ES-I3 (cell line): ENCODE measurements around the gene ANGPTL8.
A peak's percentile ranks its signal among the peaks of the same experiment; 100 is the strongest.

Experiments used
- H3K36me3 ChIP-seq: 2 replicates; pipeline ENCODE4 v1.6.1; 2013; ENCODE audit warnings: mild to moderate bottlenecking, low read length, control low read depth, moderate library complexity; ENCODE audit not compliant: insufficient read depth
- H3K4me1 ChIP-seq: 2 replicates; pipeline ENCODE4 v1.6.1; 2013; ENCODE audit warnings: mild to moderate bottlenecking, control low read depth, low read length; ENCODE audit not compliant: insufficient read depth
- H3K9ac ChIP-seq: 2 replicates; pipeline ENCODE4 v1.6.1; 2013; ENCODE audit warnings: low read depth, mild to moderate bottlenecking, low read length, moderate library complexity
- H3K9me3 ChIP-seq: 2 replicates; pipeline ENCODE4 v1.6.1; 2013; ENCODE audit warnings: mild to moderate bottlenecking, low read length, moderate library complexity; ENCODE audit not compliant: control insufficient read depth, insufficient read depth

Gene ANGPTL8, protein sequence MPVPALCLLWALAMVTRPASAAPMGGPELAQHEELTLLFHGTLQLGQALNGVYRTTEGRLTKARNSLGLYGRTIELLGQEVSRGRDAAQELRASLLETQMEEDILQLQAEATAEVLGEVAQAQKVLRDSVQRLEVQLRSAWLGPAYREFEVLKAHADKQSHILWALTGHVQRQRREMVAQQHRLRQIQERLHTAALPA

DNA sequence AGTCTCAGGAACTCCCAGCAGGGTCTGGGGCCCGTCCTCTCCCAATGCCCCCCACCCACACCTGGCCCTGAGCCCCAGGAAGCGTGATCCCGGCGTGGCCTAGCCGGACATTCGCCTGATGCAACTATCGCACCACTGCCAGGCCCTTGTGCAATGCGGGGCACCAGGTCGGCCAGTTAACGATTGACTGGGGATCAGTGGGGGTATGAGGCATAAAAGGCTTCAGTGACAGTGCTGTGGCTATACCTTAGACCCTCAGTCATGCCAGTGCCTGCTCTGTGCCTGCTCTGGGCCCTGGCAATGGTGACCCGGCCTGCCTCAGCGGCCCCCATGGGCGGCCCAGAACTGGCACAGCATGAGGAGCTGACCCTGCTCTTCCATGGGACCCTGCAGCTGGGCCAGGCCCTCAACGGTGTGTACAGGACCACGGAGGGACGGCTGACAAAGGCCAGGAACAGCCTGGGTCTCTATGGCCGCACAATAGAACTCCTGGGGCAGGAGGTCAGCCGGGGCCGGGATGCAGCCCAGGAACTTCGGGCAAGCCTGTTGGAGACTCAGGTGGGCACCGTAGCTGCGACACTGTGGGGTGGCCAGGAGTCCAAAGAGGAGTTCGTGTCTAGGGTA lies at the start of gene ANGPTL8:
ANGPTL8 (plus strand) TSS at position 243 of the 624 bp plus-strand sequence; CDS start at position 262, 19 bp downstream.
- no peaks in the 10 kb centered on the region for H3K4me1 ChIP-seq

DNA sequence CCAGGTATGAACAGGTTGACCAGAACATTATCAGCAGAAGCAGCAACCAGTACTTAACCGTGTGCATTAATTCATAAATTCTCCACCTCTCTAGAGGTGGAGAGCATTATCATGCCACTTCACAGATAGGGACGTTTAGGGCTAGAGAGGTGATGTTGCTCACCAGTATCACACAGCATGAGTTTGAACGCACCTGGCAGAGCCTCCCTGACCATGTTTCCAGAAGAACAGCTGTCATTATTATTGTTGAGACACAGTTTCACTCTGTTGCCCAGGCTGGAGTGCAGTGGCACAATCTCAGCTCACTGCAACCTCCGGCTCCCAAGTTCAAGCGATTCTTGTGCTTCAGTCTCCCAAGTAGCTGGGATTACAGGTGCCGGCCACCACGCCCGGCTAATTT lies 48.9 kb upstream of the ANGPTL8 start:
- H3K36me3 ChIP-seq, result peaks cover 3% of the 10 kb centered on the region; the same call in 1 of the 2 replicates
- no peak overlapping the region for H3K9ac ChIP-seq
- no peaks in the 10 kb centered on the region for H3K9me3 ChIP-seq
- H3K4me1 ChIP-seq, result peaks cover 3% of the 10 kb centered on the region; the same call in 1 of the 2 replicates

More for the DNA sequence above, at the start of gene ANGPTL8:
- Histone ChIP-seq H3K9ac (no peak within 1 kb of the TSS), H3K36me3 (peaks cover 13% of the 10 kb centered on the region), H3K9me3 (no peaks in the 10 kb centered on the region)

DNA sequence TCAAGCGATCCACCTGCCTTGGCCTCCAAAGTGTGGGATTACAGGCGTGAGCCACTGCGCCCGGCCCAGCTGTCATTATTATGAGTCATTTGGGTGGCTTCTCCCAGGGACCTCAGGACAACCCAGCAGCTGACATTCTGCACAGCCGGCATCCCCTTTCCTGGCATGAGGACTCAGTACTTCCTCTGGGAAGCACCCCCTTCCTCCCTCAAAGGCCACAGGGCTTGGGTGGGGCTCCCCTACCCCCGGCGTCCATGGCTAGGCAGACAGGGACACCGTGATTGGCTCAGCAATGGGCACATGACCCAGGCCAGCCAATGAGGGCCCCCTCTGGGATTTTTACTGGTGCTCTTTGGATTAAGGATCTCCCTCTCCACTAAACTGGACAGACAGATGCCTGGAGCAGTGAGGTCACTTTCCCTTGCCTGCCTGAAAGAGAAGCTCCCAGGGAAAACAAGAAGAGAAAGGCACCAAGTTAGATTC lies 48.1 kb upstream of the ANGPTL8 start:
- H3K9me3 ChIP-seq, result no peaks in the 10 kb centered on the region
- H3K9ac ChIP-seq, result no peak overlapping the region
- H3K4me1 ChIP-seq, result peaks cover 6% of the 10 kb centered on the region; the same call in 1 of the 2 replicates
- peaks cover 3% of the 10 kb centered on the region; the same call in 1 of the 2 replicates for H3K36me3 ChIP-seq

DNA sequence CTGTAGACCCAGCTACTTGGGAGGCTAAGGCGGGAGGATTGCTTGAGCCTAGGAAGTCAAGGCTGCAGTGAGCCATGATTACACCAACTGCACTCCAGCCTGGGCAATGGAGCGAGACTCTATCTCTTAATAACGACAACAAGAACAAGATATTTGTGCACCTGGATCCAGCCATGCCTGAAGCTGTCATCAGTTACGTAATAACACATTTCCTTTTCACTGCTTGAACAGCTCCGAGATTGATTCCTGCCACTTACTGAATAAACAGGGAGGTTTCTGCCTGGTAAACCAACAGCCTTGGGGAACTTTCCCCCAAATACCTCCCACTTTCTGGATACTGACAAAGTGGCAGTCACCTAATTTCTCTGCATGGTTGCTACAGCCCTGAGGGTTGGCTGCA lies 47.5 kb upstream of the ANGPTL8 start:
- H3K4me1 ChIP-seq, result peaks cover 6% of the 10 kb centered on the region; the same call in 1 of the 2 replicates
- H3K36me3 ChIP-seq, result peaks cover 3% of the 10 kb centered on the region; the same call in 1 of the 2 replicates
- H3K9ac ChIP-seq, result no peak overlapping the region
- H3K9me3 ChIP-seq, result no peaks in the 10 kb centered on the region

DNA sequence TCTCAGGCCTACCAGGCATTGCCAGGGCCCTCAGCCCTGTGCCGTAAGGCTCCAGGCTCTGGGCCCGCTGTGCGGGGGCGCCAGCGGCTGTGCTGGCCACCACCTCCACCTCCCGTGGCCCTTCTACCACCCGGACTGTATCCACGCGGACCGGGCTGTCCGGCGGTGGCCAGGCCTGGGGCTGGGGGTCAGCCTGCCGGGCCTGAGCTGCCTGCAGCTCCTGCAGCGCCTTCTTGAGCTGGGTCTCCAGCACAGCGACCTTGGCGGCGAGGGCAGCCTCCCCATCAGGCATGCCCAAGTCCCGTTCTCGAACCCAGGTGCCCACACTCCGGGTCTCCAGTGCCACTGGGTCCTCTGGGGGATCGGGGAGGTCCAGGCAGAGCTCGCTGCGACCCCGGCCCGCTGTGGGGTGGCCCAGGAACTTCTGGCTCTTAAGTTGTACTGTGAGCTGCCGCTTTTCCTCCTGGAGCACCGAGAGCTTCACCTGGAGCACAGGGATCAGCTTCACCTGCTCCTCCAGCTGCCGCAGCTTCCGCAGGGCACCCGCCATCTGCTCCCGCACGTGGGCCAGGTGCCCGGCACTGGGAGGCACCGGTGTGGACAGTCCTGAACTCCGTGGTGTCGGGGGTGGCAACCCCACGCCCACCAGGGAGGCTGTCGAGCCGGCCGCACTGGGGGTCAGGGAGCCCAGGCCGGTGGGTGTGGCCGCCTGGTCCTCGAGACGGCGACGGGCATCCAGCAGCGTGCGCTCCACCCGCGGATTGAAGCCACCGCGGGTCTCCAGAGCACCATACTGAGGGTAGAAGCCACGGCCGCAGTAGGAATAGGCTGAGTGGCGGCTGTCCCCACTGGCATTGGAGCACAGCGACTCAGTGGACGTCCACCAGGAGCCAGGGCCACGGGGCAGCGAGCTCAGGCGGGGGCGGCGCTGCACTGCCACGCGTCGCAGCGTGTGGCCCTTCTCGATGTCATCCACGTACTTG lies 46.2 kb upstream of the ANGPTL8 start:
- Histone ChIP-seq H3K4me1 (peaks cover 6% of the 10 kb centered on the region; the same call in 1 of the 2 replicates), H3K9ac (no peak overlapping the region), H3K36me3 (peaks cover 3% of the 10 kb centered on the region; the same call in 1 of the 2 replicates), H3K9me3 (no peaks in the 10 kb centered on the region)

DNA sequence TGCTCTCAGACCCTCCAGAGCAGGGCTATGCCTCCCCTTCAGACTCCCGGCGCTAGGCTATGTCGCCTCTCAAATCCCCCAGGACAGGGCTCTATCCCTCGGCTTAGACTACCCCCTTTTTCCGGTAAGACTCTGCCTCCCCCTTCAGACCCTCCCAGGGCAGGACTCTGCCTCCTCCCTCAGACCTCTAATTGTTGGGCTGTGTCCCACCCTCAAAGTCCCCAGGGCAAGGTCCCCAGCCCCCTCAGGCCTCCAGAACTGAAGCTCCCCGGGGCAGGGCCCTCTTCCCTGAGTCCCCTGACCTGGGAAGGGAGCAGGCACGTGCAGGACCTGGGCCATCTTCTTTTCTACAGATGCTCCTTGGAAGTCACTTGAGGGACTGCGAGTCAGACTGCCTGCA lies 45.2 kb upstream of the ANGPTL8 start:
- no peaks in the 10 kb centered on the region for H3K9me3 ChIP-seq
- H3K4me1 ChIP-seq, result peaks cover 15% of the 10 kb centered on the region; the same call in 1 of the 2 replicates
- H3K9ac ChIP-seq, result no peak overlapping the region
- H3K36me3 ChIP-seq, result peaks cover 3% of the 10 kb centered on the region; the same call in 1 of the 2 replicates

DNA sequence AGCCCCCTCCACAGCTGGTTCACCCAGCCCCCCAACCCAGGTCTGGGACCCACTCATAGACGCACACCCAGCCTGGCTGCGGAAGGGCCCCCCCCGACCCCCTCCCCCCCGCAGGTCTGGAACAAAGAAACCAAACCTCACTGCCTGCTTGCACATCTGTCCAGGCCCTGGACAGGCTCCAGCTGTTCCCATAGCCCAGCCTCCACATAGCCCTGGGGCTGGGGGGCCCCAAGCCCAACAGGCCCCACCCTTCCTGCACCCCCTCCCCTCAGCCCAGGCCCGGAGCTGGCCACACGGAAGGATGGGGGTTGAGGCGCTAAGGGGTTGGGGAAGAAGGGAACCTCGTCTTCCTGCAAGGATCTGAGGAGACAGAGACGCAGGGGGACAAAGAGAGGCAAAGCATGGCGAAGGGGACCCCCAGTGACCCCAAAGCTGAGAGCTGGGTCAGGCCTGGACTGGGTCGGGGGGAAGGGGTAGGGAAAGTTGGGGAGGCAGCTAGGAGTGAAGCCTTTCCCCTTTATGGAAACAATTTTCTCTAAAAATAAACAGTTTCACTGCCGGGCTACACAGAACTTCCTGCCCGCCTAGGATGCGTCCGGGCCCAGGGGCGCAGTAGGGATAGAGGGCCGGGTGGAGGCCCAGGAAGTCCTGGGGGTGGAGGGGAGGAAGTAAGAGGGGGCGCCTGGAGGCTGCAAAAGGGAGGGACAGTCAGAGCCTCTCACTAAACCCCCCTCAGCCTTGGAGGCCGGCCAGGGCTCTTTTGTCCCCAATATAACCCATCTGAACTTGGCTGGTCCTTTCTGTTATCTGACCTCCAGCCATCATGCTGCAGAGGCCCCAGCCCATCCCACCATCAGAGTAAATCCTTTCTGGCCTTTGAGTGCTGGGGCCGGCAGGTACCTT lies 44.5 kb upstream of the ANGPTL8 start:
- Histone ChIP-seq H3K9me3 (no peaks in the 10 kb centered on the region), H3K9ac (no peak overlapping the region), H3K36me3 (peaks cover 3% of the 10 kb centered on the region; the same call in 1 of the 2 replicates), H3K4me1 (peaks cover 16% of the 10 kb centered on the region; the same call in 1 of the 2 replicates)

DNA sequence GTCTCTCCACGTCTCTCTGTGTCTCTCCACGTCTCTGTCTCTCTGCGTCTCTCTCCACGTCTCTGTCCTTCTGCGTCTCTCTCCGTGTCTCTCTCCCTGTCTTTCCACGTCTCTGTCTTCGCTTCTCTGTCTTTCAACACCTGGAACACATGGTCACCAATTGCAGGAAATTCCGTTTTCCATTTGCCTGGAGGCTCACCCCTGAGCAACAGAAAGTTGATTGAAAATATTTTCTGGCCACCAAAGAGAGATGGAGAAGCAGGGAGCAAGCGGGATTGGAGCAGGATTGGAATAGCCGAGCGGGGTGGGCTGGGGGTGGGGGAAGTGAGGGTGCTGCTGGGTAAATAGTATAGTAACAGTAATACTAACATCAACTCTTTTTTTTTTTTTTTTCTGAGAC lies 43.7 kb upstream of the ANGPTL8 start:
- Histone ChIP-seq H3K36me3 (peaks cover 3% of the 10 kb centered on the region; the same call in 1 of the 2 replicates), H3K9ac (no peak overlapping the region), H3K9me3 (no peaks in the 10 kb centered on the region), H3K4me1 (peaks cover 16% of the 10 kb centered on the region; the same call in 1 of the 2 replicates)

DNA sequence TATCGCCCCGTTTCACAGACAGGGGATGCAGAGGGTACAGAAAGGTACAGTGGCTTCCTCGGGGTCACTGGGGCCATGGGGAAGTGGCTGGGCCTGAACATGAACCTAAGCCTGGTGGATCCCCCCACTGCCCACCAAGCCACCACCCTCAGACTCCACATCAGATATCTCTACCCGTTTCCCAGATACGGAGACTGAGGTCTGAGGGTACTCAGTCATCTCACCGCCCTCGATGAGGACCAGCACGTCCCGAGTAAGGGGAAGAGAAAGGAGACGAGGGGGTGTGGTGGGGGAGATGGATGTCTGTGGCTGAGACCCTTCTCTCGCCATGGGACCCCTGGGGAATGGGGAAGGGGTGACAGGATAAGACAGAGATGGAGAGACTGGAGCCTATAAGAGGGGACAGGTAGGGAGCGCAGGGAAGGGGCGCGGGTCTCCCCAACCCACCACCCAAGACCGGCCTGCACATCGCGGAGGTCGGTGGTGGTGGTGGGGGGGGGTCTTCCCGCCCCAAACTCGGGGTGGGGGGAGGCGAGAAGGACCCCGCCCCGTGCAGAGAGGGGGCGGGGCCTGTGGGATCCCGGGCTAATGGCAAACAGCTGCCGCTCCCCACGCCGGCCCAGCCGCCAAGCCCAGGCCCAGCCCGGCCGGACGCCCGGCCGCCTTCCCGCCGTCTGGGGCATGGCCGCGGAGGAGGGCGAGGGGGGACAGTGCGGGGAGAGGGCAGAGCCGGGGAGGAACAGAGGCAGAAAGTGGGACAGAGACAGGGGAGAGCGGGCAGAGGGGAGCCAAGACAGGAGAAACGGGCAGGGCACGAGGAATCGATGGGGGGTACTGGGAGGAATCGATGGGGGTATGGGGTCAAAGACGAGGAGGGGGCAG lies 42.8 kb upstream of the ANGPTL8 start:
- Histone ChIP-seq H3K36me3 (peaks cover 3% of the 10 kb centered on the region; the same call in 1 of the 2 replicates), H3K9ac (peak overlapping the region; percentile 67), H3K4me1 (peaks cover 16% of the 10 kb centered on the region; the same call in 1 of the 2 replicates), H3K9me3 (no peaks in the 10 kb centered on the region)

DNA sequence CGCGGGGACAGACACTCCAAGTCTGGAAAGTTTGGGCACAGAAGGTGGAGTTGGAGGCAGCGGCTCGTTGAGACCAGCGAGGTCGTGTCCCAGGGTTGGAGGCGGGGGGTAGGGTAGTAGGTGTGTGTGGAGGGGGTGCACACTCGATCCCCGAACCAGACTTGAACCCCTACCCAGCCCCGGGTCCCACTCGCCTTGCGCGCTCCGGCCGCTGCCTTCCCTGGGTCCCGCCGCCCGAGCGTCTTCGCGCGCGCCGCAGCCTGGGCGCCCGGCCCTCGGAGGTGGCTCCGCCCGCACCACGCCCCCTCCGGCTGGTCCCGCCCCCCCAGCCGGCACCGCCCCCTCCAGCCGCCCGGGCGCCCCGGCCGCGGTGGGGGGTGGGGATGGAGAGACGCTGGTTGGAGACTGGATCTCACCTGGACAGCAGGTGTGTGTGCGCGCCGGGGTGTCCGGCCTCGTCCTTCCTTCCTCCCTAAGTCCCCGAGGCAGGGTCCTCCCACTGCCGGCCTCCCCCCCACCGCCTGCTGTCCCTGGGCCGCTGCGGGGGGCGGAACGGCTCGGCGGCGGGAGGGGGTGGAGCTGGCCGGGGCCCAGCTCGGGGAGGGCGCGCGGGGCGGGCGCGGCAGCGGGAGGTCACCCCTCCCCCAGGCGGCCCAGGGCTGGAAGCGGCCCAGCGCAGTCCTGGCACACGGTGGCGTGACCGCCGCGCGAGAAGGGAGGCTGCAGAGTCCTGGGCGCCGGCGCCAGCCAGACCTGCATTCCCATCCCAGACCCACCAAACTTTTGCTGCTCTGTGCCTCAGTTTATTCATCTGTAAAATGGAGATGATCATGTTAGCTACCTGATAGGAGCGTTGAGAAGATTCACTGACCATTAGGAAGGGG lies 41.9 kb upstream of the ANGPTL8 start, which contains the start of gene KANK2:
KANK2 (minus strand) TSS at position 255 of the 884 bp plus-strand sequence. CDS start 3,034 bp downstream, outside the sequence.
- Histone ChIP-seq H3K9me3 (no peaks in the 10 kb centered on the region), H3K9ac (peak within 1 kb of the TSS; percentile 67), H3K4me1 (peaks cover 16% of the 10 kb centered on the region; the same call in 1 of the 2 replicates), H3K36me3 (no peaks in the 10 kb centered on the region)

DNA sequence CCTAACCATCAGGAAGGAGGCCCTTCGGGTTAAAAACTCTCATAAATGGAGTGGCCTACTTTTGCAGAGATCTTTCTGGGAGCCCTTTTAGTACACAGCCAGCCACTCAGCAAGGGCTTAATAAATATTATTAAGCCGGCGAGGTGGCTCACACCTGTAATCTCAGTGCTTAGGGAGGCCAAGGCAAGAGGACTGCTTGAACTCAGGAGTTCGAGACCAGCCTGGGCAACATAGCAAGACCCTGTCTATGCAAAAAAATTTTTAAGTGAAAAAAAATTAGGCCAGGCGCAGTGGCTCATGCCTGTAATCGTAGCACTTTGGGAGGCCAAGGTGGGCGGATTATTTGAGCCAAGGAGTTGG lies 41.3 kb upstream of the ANGPTL8 start:
- peak overlapping the region; percentile 16; the same call in 1 of the 2 replicates for H3K9ac ChIP-seq

More for the DNA sequence above, 41.3 kb upstream of the ANGPTL8 start:
- no peaks in the 10 kb centered on the region for H3K36me3 ChIP-seq
- no peaks in the 10 kb centered on the region for H3K9me3 ChIP-seq
- peaks cover 16% of the 10 kb centered on the region for H3K4me1 ChIP-seq
